ENCODE data around the gene JADE3. TPM values are rescaled to one million over a fixed set of nuclear protein-coding genes. Genes with fewer than 3 reads are reported as not detected.

Gene JADE3
- total RNA-seq, 1 experiment from 2014 or later: 20.2 TPM

DNA sequence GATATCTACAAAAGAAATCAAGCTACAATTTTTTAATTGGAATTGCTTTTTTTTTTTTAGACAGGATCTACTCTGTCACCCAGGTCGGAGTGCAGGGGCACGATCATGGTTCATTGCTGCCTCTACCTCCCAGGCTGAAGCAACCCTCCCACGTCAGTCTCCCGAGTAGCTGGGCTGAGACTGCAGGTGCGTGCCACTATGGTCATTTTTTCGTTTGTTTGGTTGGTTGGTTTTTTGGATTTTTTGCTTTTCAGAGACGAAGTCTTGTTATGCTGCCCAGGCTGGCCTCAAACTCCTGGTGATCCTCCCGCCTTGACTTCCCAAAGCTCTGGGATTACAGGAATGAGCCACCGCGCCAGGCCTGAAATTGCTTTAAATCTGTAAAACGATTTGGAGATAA is 181.6 kb downstream of the JADE3 start:
- H3K27me3 Mint-ChIP-seq (ENCODE audit: low read depth): peaks cover 1% of the 10 kb centered on the region; the same call in 1 of the 2 replicates
- no peak overlapping the region for H3K4me3 Mint-ChIP-seq
- Histone ChIP-seq H3K18ac (ENCODE audit: insufficient read length, low read depth, low read length) (no peak overlapping the region), H4K8ac (replicated peaks; ENCODE audit: insufficient read length, low read depth, low read length) (no peak overlapping the region), H3K4ac (ENCODE audit: low read depth, low read length) (no peak overlapping the region), H3K4me1 (ENCODE audit: insufficient read depth, low read length) (no peaks in the 10 kb centered on the region; the same call in 1 of the 2 replicates), H4K91ac (ENCODE audit: insufficient read length, low read depth, low read length) (no peak overlapping the region), H3K9me3 (ENCODE audit: control insufficient read depth, low read depth, low read length) (peaks cover 6% of the 10 kb centered on the region), H3K9ac (ENCODE audit: extremely low read depth, insufficient read length, low read length) (no peak overlapping the region), H3K56ac (ENCODE audit: insufficient read length, low read depth, low read length) (no peak overlapping the region), H4K5ac (ENCODE audit: insufficient read length, low read depth, low read length) (no peak overlapping the region), H3K79me2 (ENCODE audit: insufficient read depth, low read length) (no peaks in the 10 kb centered on the region; the same call in 1 of the 2 replicates), H3T11ph (ENCODE audit: low read length) (no peak overlapping the region), H3K14ac (ENCODE audit: insufficient read depth, low read length) (no peak overlapping the region), H2AFZ (ENCODE audit: low read length) (no peak overlapping the region), H2BK12ac (ENCODE audit: insufficient read length, low read depth, low read length) (no peak overlapping the region), H4K20me1 (ENCODE audit: control insufficient read depth, insufficient read depth, insufficient read length) (no peaks in the 10 kb centered on the region), H3K27me3 (ENCODE audit: insufficient read depth, low read length) (no peaks in the 10 kb centered on the region), H3K27ac (ENCODE audit: insufficient read length, low read depth, low read length) (no peak overlapping the region), H2BK5ac (ENCODE audit: insufficient read length, low read length) (no peak overlapping the region), H3K4me2 (ENCODE audit: insufficient read depth, insufficient read length, low read length) (no peak overlapping the region), H2BK120ac (ENCODE audit: low read depth, low read length, poor library complexity, severe bottlenecking) (no peak overlapping the region), H3K23me2 (ENCODE audit: insufficient read length, low read depth, low read length, poor library complexity, severe bottlenecking) (no peaks in the 10 kb centered on the region), H3K79me1 (ENCODE audit: insufficient read depth, low read depth, low read length, poor library complexity, severe bottlenecking) (no peaks in the 10 kb centered on the region), H2AK5ac (ENCODE audit: insufficient read length, low read length) (no peak overlapping the region), H2BK20ac (ENCODE audit: low read depth, low read length, poor library complexity, severe bottlenecking) (no peak overlapping the region), H3K23ac (ENCODE audit: insufficient read length, low read depth, low read length) (no peak overlapping the region), H2BK15ac (ENCODE audit: low read depth, low read length) (no peak overlapping the region)
- TF ChIP-seq CTCF (conservative IDR thresholded peaks at IDR 0.05): no peak
- H3K4me1 Mint-ChIP-seq: peaks cover 17 to 18% of the 10 kb centered on the region in 2 experiments
- no CpG with 5 or more reads among the region's 11 CpGs for WGBS (ENCODE audit: extremely low coverage, insufficient read length, low lambda C conversion rate)
- H3K9me3 Mint-ChIP-seq: peaks cover 43 to 67% of the 10 kb centered on the region in 2 experiments
- H3K36me3 Mint-ChIP-seq (ENCODE audit: insufficient read depth in 1 of 3, low read depth in 3 of 3): no peaks in the 10 kb centered on the region
- no peak overlapping the region for H3K27ac Mint-ChIP-seq
- DNase-seq: no peak

Data from H9 (cell line).